Heart left ventricle (tissue), 13 donors: ENCODE data around the gene REEP5.

Source experiments
- CTCF ChIP-seq, 12 donors: fragments of 200-600 bp; sonication (generic) in 4 of 12; IDR thresholded peaks; one replicate each; pipeline versions ENCODE4 v1.5.0 to v1.8.0; 2018 to 2022; ENCODE audit warnings: antibody characterized with exemption in 12 of 12, mild to moderate bottlenecking in 5 of 12
- POLR2A ChIP-seq, 2 donors: fragments of 450-650 bp; IDR thresholded peaks; one replicate each; pipeline ENCODE4 v1.6.1; 2017; ENCODE audit warnings: antibody characterized with exemption in 2 of 2, mild to moderate bottlenecking in 2 of 2, moderate library complexity in 2 of 2
- donor health status: ischemic (EF 13 %, LVEDD 7.1; RV severe dilation, severe dysfunction).
- donor health status: DM: no; HTN: yes; CAD: no.
- donor health status: DM: no; HTN: no; CAD: no.
- donor health status: ischemic (EF 25% LVEDD 6.9; RV normal size, moderate dysfunction).
- donor health status: ischemic (EF 25% LVEDD 5.7; RV mildly dilated, moderate dysfunction).
- donor health status: ischemic (EF 35%, LVEDD 5.7; RV mildly dilated, moderate dysfunction).
- donor health status: nonischemic (EF 11% LVEDD 7.7; RV severe dilation, severe dysfunction).
- donor health status: DM: yes; HTN: yes; CAD: no.
- donor health status: PGD.
- donor health status: ischemic (EF 29% LVEDD 5.4; RV normal size, mild dysfunction).
- donor health status: nonischemic (EF 23%, LVEDD 6.1; RV moderate dilation, normal function).

GRCh38 chr5:112867411-112867810 lies 54.6 kb downstream of the REEP5 start:
- TF ChIP-seq CTCF (IDR thresholded peaks at IDR 0.05) (no peak), POLR2A (IDR thresholded peaks at IDR 0.05) (no peak)
